Measurements from ENCODE around the gene NDUFC2.

DNA sequence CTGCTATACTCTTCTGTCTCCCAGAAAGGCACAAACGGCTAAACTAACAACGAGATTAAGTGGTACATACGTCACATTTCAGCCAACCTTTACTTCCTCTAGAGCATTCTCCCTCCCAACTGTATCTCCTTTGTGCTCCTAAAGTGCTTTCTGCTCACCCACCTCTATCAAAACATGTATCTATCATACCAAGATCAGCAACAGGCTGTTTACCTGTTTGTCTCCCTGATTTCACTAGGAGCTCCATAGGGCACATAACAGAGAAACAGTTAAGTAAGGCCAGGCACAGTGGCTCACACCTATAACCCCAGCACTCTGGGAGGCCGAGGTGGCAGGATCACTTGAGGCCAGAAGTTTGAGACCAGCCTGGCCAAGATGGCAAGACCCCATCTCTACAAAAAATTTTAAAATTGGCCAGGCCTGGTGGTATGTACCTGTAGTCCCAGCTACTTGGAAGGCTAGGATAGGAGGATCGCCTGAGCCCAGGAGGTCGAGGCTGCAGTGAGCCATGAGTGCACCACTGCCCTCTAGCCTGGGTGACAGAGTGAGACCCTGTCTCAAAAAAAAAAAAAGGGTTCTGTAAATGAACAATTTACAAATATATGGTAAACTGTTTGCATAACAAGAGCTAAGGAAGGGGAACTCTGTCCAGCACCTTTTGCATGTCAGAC is 2.8 kb downstream of the NDUFC2 start:
- TF ChIP-seq, protein P1, sequence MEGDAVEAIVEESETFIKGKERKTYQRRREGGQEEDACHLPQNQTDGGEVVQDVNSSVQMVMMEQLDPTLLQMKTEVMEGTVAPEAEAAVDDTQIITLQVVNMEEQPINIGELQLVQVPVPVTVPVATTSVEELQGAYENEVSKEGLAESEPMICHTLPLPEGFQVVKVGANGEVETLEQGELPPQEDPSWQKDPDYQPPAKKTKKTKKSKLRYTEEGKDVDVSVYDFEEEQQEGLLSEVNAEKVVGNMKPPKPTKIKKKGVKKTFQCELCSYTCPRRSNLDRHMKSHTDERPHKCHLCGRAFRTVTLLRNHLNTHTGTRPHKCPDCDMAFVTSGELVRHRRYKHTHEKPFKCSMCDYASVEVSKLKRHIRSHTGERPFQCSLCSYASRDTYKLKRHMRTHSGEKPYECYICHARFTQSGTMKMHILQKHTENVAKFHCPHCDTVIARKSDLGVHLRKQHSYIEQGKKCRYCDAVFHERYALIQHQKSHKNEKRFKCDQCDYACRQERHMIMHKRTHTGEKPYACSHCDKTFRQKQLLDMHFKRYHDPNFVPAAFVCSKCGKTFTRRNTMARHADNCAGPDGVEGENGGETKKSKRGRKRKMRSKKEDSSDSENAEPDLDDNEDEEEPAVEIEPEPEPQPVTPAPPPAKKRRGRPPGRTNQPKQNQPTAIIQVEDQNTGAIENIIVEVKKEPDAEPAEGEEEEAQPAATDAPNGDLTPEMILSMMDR (IDR thresholded peaks at IDR 0.05) = no peak
- no peak for TF ChIP-seq POLR2A (IDR thresholded peaks at IDR 0.05)
